HT1080 (cell line): ENCODE measurements around the gene DCLK1. TPM values are rescaled to one million over a fixed set of nuclear protein-coding genes. Genes with fewer than 3 reads are reported as not detected.

ENCODE experiments used
- DNase-seq: peaks from one replicate; pipeline ENCODE4 v3.0.0-alpha.2; 2015; ENCODE audit warnings: low read depth
- total RNA-seq: library from RNA; depleted of rRNA; stranded (reverse); fragments of >200 nt; shearing (Covaris generic); gene quantifications from 2 replicates; pipeline ENCODE4 v1.2.3, GENCODE V29; 2014

Gene DCLK1
- total RNA-seq, 1 experiment from 2014 or later, result 5.2 TPM

DNA sequence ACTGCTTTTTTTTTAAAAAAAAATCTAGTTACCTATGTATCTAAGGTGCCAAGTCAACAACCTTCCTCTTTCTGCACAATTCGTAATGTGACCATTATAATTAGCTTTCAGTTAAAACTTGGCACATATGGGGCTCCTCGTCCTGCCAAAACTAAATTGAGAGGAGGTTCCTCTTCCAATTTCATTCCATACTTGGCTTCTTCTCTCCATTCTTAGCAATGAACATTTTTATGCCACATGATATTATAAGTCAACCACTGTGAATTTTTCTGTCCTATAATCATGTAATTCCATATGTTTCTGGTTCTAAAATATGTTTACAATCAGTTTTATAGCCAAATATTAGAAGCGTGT, 177.0 kb downstream of the DCLK1 start:
- DNase-seq, result no peak

DNA sequence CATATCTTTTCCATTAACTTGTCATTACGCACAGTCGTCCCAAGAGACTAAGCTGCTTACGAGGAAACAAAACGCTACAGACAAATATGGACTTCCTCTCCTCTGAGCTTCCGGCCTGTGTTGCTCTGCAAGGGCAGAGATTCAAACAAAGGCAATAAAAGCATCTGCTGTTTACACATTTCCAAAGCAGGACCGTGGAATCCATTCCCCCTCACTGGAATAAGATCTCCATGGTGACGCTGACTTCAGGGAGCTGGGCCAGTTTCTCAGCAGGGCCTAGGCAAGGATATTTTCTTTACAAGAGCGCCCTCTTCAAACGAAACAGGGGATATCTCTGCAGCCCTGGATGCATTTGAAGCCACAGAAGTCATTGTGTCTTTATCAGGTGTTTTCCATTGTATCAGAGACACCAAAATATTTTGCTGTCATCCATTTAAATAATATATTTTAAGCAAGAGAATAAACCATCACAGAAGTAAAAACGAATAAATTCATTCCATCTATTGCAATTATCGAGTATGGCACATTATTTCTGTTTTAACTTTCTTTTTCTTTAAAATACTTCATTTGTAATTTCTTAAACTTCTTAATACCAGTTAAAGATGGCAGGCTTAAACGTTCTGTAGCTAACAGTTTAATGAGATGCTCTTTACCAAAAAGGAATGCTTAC, 177.5 kb downstream of the DCLK1 start:
- peak; percentile 70 for DNase-seq

DNA sequence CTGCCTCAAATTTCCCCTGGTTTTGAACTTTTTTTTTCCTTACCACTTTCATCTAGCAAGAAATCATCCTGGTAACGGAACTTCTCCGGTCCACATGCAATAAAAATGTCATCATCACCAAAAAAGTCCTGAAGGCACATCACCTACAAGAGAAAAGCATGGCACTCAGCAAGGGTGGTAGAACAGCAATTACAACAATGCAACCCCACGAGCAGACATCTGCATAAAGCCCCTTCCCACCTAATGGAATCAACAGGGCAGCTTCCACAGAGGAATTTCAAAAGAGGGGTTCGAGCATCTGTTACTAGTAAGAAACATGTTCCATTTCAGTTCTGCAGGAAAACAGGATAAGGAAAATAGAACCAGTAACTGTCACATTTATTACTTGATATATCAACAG, 183.9 kb downstream of the DCLK1 start:
- no peak for DNase-seq

DNA sequence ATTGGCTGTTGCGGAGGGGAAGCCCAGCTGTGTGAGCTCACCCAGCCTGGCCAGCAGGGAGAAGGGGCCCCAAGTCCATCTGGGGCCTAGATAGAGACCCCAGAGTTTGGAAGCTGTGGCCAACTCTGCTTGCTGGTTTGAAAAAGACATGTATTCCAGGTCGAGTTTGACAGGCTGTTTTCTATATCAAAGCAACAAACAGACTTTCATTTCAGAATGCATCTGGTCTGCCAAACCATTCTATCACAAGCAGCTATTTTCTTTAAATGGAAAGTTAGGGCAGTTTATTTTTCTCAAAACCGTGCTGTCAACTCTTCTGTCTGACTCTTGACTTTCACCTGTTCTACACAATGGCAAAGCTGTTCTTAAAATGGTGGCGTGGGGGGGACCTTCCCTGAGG, 185.8 kb downstream of the DCLK1 start:
- no peak for DNase-seq

DNA sequence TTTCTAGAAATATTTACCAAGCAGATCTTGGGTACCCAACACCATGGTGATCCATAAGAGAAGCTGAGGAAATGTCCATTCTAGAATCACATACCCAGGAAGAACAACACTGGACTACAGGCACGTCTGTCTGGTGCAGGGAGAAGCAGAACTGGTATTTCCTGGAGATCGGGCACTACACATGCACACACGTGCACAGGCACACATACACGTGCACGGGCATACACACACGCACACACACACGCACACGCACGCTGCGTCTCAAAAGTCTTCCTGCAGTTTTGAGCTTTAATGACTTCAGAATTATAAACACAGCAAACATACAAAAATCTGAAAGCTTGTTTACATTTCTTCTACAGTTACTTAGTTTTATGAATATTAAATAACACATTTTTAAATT, 189.8 kb downstream of the DCLK1 start:
- no peak for DNase-seq

DNA sequence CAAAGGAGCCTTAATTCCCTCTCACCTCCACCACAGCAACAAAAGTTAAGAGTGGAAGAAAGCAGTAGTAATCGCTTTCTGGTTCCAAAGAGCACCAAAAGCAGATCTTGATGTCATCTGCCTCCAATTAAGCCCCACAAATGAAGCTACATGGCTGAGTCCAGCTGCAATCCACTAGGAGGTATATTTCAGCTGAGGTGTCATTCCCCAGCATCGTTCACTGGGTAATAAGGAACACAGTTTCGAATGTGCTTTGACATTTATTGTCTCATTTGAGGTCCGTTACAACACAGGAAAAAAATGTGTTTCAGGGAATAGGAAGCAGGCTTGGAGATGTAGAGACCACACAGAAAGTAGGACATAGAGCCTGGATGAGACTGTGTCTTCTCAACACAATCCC, 190.4 kb downstream of the DCLK1 start:
- no peak for DNase-seq

DNA sequence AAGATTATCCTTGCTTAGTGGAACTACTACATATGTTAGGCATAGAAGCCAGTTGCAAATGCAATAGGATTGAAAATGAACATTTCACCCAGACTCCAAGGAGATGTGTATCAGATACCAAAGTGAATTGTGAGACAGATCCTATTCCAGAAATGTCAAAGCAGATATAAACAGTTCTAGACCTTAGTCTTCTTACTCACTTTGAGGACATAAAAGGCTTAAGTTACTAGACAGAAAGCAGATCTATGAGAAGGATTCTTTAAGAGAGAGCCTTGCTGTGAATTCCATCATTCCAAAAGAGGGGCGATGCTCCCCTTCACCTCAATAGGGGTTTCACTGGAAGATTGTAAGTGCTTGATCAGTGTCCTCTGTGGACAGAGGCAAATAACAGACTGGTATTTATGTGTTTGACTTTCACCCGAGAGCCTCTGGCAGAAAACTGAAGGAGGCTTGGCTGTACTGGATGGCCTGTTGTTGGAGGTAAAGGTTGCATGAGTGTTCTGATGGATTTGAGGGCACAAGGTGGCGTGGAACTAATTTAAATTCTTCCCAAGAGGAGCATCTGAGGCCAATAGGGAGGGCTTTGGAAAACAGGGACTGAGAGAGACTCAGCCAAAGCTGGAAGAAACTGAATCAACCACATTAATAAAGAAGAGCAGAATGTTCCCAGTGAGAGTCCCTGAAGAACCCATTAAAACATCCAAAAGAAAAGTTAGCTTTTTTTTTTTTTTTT, 194.8 kb downstream of the DCLK1 start:
- DNase-seq, result no peak

DNA sequence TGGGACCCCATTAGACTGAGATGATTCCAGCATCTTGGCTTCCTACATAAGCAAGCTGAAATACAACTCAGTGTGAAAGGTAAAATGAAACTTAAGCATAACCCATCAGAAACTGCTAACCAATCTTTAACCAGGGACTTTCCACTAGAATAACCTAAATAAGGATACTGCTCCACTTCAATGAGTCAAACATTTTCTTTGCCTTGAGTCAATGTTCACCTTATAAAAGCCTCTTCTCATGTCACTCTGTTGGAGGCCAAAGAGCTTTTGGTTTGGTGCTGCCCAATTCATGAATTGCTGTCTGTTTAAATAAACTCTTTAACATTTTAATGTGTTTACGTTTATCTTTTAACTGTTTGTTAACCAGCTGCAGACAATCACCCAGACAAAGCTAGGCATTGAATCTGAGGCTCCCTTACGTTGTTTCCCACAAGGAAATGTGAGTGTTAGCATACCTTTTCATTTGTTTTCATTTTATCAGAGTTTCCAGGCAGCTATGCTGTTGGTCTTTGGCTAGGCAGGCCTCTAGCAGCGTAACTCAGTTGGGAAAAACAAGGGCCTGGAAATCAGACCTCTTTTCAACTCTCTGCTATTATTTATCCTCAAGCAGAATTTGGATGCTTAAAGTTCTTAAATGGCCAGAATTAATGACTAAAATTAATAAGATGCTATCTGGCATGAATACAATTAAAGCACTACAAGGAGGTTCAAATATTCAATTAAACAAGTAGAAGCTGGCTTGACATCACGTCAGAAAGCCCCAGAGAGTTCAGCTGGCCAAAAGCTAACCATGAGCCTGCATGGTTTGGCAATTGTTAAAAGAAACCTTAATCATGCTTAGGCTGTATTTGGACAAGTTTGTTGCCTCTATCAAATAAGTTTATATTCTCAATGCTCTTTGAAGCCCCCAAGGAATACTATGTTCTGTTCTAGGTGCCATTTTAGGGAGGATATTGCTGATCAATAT, 200.2 kb downstream of the DCLK1 start:
- no peak for DNase-seq

DNA sequence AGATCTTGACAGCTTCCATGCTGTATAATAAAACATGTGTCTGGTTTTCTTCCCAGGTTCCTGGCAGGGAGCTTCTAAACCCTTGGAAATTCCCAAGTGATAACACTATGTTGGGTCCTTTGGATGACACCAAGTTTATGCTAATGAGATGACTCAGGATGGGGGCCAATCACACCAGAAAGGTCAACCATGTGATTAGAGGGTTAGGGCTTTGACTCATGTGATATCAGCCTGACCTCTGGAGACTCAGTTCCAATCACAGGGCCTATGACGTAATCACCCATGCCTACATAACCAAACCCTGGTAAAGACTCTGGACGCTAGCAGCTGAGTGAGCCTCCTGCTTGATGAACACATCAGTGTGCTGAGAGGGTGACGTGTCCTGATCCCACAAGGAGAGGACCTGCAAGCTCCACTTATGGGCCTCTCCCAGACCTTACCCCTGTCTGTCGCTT, 203.6 kb downstream of the DCLK1 start:
- peak; percentile 92 for DNase-seq

DNA sequence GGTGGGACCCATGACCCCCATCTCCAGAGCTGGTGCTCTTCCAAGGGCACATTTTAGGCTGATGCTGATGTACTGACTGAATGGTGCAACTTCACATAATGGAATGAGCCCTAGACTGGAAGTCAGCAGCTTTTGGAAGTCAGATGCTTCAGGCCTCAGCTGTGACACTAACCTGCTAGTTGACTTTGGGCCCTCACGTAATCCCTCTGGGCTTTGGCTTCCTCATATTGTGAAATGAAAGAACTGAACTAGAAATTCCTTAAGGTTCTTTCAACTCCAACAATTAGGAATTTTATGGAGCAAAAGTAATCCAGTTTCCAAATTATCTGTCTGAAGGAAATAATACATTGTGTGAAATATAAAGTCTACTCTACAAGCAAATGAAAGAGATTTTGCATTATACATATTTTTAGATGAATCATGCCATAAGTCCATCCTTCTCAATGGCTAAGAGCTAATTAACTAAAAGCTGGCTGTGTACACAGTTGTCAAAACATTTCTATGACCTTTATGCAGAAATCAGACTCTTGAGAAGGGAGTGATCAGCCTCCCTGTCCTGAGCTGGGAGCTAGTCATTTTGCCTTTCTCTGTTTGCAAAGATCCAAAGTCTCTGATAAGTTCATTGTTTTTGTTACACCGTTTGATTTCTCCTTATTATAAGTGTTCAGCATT, 204.2 kb downstream of the DCLK1 start:
- DNase-seq, result peak; percentile 7

DNA sequence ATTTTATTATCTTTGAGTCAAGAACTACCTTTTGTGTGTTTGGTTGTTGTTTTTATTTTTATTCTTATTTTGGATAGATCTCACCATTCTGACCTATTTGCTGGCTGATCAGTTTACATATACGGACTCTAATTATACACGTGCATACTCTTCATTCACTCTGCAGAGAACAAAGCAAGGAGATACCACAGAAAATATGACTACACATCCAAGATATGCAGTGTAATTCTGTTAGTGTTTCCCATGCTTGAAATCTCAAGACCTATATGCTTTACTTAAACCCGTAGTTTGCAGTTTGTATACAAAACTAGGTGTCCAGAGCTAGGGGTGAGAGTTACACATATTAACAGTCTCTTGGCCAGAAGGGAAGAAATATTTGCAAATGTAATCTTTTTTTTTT, 205.5 kb downstream of the DCLK1 start:
- no peak for DNase-seq

DNA sequence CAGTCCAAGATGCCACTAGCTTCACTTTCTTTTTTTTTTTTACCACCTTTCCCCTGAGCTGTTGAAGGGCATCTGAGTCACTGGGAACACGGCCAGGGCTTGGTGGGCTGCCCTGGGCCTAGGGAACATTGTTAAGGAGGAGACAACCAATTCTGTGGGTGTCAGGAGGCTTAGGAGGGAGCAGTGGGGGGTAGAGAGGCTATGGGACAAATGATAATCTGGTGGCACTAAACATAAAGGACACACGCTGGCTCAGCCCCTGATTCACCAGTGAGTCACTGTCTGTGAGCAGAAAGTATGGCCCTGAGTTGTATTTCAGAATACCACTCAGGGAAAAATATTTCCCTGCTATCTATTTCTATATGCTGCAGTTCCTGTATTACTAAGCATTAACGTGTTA, 207.8 kb downstream of the DCLK1 start:
- DNase-seq, result peak; percentile 92

DNA sequence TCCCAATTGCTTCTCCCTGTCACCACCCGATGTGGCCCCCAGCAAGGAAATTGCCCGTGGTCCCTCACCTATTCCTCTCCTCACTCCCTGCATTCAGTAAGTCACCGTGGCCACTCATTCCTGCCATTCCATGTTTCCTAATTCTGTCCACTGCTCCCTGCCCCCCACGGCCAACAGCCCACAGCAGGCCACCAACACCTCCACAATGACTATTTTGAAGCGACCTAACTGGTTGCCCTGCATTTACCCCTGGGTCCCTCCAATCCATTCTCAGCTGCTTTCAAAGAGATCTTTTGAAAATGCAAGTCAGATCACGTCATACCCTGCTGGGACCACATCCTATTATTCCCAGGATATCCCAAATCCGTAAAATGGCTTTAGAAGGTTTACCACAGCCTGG, 210.4 kb downstream of the DCLK1 start:
- DNase-seq, result no peak

DNA sequence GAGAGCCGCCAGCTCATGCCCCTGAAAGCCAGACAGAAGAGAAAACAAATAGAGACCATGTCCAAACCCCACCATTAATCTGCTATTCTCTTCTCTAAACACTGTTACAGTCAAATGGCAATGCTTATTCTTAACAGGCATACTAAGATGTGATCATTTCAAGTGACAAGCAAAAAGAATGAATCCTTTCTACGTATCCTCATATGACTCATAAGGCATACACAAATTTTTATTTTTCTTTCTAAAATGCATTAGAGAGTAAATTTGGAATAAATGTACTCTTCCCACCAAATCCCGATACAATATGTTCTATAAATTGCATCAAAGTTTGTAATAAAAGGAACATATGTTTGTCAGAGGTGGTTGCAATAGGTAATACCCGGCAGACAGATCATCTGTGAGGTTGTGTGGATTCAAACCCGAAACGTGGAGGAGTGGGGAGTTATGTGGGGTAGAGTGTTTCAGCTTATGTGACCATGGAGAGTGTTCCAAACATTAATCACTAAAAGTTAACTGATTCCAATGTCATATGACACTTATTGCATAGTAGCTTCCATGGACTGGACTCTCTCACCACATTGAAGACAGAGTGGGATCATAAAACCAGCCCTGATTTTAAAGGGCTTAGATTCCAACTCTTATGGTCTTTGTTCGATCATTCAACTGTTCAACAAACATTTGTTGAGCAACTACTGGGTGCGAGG, 213.1 kb downstream of the DCLK1 start:
- no peak for DNase-seq

DNA sequence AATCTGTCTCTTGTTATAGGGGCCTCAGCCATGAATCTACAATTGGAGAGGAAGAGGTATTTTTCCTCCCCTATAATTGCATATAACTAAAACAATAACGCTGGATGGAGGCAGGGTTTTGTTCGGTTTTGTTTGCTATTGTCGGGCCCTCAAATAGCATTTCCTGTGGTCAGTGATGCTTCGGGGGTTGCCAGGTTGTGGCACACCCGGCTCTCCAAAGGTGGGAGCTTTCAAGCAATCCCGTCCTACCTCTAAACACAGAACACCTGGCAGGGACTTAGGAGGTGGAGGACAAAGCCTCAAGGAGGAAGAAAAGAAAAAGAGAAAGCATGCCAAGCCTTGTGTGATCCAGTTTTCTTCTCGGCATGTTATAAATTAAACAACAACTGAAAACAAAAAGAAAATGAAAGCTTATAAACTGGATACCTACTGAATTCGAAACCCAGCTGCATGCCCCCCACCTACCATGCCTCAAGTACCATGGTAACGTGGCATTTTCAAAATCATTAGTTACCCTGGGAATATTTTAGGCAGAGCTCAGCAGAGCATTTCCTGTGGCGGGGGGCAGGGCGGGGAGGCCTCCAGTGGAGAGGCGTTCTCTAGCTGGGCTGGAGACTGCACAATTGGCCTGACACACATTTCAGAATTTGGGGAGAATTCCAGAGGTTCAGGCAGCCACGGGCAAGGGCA, 213.8 kb downstream of the DCLK1 start:
- DNase-seq, result no peak

DNA sequence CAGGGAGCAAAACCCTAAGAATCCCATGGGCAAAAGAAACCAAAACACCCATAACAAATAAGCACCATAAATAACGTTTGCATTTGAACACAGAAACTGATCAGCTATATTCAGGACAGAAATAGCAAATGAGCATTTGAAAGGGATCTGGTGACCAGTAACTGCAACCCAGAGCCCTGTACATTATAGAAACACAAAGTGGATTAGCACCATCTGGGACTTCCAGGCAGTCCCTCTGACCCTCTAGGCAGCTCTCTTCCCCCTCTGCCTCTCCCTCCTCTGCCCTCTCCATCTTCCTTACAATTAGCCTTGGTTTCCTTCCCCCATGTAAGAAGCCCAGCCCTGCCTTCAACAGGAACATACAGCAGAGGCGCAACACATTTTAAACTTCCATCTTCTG, 215.0 kb downstream of the DCLK1 start:
- DNase-seq, result no peak

DNA sequence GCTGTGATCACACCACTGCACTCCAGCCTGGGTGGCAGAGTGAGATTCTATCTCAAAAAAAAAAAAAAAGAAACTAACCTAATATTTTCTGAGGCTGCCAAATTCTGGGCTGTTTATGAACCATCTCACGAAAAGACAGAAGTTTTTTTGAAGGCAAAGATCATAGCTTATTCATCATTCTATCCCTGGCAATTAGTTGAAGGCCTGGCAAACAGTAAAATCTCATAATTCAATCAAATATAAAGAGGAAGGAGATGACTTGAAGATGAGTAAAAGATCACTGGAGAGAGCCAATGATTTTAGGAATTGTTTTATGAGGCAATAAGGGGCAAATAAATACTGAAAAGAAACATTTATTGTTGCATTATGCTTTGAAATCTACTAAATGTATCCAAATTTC, 216.5 kb downstream of the DCLK1 start:
- DNase-seq, result no peak

DNA sequence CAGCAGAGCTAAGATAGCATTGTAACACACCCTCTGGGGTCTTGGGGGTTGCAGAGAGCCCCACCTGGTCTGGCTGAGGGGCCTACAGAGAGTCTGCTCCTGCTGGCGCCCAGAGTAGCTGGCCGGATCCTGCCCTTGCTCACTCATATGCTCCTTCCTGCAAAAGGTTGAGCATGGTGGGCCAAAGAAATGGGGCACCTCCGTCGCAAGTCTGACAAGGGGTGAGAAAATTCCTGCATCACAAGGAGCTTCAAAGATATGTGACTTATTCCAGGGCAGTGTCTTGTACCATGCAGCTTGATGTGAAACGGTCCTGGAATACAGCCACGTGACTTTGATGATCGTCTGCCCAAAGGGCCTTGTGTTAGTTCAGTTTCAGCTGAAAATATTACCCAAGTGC, 218.3 kb downstream of the DCLK1 start:
- no peak for DNase-seq

DNA sequence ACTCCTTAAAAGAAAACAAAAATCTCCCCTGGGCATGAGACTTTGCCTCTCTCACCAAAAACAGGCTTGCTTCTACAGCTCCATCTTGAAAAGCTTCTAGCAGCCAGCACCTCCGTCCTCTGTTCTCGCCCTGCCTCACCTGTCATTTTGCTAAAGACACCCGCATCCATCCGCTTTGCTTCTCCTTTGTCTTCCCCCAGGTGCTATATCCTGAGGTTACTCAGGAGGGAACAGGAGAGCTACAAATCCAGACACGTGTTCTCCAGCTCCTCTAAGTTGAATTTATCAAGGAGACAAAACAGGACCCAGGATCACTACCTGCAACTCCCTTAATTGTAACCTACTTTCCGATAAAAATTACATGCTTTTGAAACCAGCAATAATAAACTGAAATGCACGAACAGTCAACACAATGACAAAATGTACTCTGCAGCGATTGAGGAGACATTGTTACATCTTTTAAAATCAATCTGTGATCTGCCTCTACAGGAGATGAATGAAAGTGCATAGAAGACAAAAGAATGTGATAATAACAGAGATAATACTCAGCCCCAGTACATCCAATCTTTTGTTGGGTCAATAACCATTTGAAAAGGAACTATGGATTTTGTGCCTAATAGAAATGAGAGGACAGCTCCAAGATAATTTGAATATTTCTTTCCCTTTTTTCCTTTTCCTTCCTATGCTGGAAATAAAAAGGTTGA, 221.2 kb downstream of the DCLK1 start:
- DNase-seq, result no peak

DNA sequence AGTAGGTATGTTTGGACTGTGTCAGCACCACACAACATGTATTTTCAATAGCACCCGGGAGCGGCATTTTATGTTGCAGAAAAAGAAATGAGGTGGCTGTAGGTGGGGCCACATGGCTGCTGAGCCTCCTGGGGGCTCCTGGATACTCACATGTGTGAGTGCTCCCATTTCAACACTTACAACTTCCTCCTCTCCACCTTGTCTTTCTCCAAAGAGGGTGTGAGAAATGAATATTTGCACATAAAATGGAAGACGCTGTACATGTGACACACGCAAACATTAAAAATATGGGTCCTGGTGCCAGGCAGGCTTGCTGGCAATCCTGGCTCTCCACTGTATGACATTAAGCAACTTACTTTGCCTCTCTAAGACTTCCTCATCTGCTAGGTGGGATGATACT, 222.1 kb downstream of the DCLK1 start:
- no peak for DNase-seq
